HepG2 (cell line): Measurements from ENCODE around the gene BTBD19.
"Not testable (repeated sequence)": the region's sequence is repeated elsewhere in the genome, so short reads cannot be mapped to it uniquely, and the experiment has no call there.

Source experiments
- CTCF ChIP-seq: sonication (generic); formaldehyde crosslinking; IDR thresholded peaks from 2 replicates; pipeline ENCODE4 v1.5.0; 2020; ENCODE audit warnings: mild to moderate bottlenecking, missing genetic modification reagents, moderate library complexity
- ZNF772 ChIP-seq: sonication (generic); formaldehyde crosslinking; IDR thresholded peaks from 2 replicates; pipeline ENCODE4 v1.5.0; 2020; ENCODE audit warnings: mild to moderate bottlenecking, missing genetic modification reagents
- ZSCAN30 ChIP-seq: sonication (generic); formaldehyde crosslinking; IDR thresholded peaks from 2 replicates; pipeline ENCODE4 v1.5.0; 2020; ENCODE audit warnings: mild to moderate bottlenecking, missing genetic modification reagents
- TF ChIP-seq, protein P1 (sequence below): sonication (generic); formaldehyde crosslinking; IDR thresholded peaks from 2 replicates; pipeline ENCODE4 v1.4.0; 2020; ENCODE audit warnings: missing genetic modification reagents

DNA sequence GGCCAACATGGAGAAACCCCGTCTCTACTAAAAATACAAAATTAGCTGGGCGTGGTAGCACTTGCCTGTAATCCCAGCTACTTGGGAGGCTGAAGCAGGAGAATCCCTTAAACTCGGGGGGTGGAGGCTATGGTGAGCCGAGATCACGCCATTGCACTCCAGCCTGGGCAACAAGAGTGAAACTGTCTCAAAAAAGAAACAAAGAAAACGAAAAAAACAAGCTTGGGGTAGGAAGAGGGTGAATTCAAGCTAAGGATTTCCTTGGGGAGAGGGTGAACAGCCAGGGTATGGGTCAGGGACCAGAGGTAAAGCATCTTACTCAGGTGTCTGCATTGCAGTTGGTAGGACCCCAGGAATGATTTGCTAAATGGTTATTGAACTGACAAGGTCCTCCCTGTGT lies 41.9 kb upstream of the BTBD19 start:
- not testable (repeated sequence) for TF ChIP-seq ZNF772; CTCF; ZSCAN30 (CRISPR knock-in tag)
- TF ChIP-seq, protein P1, sequence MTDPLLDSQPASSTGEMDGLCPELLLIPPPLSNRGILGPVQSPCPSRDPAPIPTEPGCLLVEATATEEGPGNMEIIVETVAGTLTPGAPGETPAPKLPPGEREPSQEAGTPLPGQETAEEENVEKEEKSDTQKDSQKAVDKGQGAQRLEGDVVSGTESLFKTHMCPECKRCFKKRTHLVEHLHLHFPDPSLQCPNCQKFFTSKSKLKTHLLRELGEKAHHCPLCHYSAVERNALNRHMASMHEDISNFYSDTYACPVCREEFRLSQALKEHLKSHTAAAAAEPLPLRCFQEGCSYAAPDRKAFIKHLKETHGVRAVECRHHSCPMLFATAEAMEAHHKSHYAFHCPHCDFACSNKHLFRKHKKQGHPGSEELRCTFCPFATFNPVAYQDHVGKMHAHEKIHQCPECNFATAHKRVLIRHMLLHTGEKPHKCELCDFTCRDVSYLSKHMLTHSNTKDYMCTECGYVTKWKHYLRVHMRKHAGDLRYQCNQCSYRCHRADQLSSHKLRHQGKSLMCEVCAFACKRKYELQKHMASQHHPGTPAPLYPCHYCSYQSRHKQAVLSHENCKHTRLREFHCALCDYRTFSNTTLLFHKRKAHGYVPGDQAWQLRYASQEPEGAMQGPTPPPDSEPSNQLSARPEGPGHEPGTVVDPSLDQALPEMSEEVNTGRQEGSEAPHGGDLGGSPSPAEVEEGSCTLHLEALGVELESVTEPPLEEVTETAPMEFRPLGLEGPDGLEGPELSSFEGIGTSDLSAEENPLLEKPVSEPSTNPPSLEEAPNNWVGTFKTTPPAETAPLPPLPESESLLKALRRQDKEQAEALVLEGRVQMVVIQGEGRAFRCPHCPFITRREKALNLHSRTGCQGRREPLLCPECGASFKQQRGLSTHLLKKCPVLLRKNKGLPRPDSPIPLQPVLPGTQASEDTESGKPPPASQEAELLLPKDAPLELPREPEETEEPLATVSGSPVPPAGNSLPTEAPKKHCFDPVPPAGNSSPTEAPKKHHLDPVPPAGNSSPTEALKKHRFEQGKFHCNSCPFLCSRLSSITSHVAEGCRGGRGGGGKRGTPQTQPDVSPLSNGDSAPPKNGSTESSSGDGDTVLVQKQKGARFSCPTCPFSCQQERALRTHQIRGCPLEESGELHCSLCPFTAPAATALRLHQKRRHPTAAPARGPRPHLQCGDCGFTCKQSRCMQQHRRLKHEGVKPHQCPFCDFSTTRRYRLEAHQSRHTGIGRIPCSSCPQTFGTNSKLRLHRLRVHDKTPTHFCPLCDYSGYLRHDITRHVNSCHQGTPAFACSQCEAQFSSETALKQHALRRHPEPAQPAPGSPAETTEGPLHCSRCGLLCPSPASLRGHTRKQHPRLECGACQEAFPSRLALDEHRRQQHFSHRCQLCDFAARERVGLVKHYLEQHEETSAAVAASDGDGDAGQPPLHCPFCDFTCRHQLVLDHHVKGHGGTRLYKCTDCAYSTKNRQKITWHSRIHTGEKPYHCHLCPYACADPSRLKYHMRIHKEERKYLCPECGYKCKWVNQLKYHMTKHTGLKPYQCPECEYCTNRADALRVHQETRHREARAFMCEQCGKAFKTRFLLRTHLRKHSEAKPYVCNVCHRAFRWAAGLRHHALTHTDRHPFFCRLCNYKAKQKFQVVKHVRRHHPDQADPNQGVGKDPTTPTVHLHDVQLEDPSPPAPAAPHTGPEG = not testable (repeated sequence)
